Measurements from ENCODE around the gene MMP14.

The MMP14 gene

DNA sequence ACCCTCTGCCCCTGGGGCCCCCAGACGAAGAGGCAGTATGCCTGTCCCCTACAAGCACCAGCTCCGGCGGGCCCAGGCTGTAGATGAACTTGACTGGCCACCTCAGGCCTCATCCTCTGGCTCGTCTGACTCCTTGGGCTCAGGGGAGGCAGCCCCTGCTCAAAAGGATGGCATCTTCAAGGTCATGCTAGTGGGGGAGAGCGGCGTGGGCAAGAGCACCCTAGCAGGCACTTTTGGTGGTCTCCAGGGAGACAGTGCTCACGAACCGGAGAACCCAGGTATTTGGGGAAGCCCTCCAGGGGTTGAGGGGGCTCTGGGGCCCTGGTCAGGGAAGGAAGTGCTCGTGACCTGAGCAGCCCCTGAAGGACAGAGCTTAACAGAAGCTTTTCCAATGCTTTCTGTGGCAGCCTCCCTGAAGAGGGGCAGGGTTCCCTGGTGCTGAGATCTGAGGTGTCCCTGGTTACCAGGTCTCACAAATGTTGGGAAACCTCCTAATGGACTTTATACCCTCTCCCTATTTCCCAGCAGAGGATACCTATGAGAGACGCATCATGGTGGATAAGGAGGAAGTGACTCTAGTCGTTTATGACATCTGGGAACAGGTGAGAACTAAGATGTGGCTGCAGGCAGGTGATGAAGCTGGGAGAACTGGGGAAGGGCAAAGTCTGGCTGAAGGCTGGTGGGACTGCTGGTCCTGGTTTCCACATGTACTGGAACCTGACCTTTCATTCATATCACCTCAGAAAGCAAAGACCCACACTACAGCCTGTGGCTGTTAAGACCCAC is 48.5 kb downstream of the MMP14 start:
- no peak for DNase-seq (ENCODE audit: low read depth in 3 of 3)

DNA sequence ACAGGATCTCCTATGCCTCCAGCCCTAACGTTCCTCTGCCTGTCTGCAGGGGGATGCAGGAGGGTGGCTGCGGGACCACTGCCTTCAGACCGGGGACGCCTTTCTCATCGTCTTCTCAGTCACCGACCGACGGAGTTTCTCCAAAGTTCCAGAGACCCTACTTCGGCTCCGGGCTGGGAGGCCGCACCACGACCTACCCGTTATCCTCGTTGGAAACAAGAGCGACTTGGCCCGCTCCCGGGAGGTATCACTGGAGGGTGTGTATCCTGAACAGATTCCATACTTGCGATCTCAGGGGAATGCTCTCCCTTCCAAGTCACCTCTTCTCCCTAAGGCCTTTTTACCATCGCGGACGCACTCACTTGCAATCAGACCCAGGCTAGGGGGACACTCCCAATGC is 49.6 kb downstream of the MMP14 start:
- DNase-seq (ENCODE audit: low read depth in 3 of 3) = no peak

DNA sequence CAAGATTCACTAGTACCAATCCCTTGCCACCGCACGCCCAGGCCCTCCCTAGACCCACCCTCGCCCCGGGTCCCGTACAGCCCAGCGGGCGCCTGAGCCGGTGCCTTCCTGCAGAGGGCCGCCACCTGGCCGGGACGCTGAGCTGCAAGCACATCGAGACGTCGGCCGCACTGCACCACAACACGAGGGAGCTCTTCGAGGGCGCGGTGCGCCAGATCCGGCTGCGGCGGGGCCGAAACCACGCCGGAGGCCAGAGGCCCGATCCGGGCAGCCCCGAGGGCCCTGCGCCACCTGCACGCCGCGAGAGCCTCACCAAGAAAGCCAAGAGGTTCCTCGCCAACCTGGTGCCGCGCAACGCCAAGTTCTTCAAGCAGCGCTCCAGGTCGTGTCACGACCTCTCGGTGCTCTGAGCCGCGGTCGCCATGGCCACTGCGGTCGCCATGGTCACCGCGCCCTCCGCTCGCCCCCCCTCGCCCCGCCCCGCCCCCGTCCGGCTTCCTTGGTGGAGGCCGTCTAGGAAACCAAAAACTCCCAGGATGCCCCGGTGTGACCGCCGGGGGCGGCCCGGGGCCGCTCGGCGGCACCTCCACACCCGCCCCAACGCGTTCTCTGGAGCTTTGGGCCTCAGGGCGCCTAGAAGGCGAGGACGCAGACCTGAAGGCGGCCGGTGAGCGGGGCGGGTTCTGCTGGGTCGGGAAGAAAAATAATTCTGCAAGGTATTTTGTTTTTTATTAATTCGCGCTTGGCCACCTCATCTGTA is 50.3 kb downstream of the MMP14 start:
- DNase-seq (ENCODE audit: low read depth in 3 of 3) = peak; percentile 50 to 60 (median 53)

DNA sequence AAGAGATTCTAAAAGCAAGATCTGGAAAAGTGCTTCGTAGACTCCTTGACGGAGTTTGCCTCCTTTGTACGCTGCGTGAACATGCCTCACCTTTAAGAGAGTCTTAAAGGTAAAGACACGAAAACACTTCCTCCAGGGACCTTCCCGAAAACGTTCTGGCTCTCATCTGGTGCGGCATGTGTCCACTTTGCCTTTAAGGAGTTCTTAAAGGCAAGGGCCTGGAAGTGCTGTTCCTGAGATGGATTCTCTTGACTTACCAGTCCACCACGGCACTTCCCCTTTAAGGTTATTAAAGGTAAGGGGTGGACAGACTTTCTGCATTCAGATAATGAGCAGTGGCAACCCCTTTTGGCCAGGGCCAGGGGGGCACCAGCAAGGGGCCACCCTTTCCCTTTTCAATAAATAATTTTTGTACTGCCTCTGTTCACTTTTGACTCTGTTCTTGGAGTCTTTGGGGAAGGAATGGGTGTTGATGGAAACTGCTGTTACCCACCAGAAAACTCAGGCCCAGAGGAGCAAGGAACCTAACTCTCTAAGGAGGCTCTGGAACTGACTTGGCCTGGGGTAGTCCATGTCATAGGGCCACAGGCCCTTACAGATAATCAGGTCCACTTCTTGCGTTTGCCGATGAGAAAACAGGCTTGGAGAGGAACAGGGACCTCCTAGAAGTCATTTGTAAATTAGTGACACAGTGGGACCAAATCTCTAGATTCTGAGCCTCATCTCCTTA is 51.0 kb downstream of the MMP14 start:
- peak in 1 of 3 experiments; percentile 10 for DNase-seq (ENCODE audit: low read depth in 3 of 3)

GRCh38 chr14:22887990-22888378 is 51.6 kb downstream of the MMP14 start:
- peak; percentile 43 to 61 (median 56) for DNase-seq (ENCODE audit: low read depth in 3 of 3)

DNA sequence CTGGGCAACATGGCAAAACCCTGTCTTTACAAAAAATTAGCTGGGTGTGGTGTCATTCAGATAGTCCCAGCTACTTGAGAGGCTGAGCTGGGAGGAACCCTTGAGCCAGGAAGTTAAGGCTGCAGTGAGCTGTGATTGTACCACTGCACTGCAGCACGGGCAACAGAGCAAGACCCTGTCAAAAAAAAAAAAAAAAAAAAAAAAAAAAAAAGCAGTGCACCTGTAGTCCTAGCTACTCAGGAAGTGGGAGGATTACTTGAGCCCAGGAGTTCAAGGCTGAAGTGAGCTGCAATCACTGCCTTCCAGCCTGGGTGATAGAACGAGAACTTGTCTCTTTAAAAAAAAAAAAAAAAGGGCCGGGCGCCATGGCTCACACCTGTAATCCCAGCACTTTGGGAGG is 52.3 kb downstream of the MMP14 start:
- DNase-seq (ENCODE audit: low read depth in 3 of 3) = no peak

GRCh38 chr14:22890416-22890815 is 54.0 kb downstream of the MMP14 start:
- no peak for DNase-seq (ENCODE audit: low read depth in 3 of 3)

- no peak for DNase-seq (ENCODE audit: low read depth in 3 of 3)
These were observed 56.1 kb downstream of the MMP14 start for GRCh38 chr14:22892488-22892887.

- no peak for DNase-seq (ENCODE audit: low read depth in 3 of 3)
These were observed 57.3 kb downstream of the MMP14 start for GRCh38 chr14:22893706-22894105.

DNA sequence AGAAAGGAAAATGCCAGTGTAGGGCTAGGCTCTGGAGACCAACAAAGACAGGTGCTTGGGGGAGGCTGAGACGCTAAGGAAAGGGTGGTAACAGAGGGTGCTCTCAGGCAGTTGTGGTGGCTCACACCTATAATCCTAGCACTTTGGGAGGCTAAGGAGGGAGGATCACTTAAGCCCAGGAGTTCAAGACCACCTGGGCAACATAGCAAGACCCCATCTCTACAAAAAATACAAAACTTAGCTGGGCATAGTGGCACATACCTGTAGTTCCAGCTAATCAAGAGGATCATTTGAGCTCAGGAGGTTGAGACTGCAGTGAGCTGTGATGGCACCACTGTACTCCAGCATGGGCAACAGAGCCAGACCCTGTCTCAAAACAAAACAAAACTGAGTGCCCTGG is 59.0 kb downstream of the MMP14 start:
- DNase-seq (ENCODE audit: low read depth in 3 of 3) = no peak

GRCh38 chr14:22896356-22896755 is 60.0 kb downstream of the MMP14 start:
- no peak for DNase-seq (ENCODE audit: low read depth in 3 of 3)

- DNase-seq (ENCODE audit: low read depth in 3 of 3) = no peak
These were observed 60.4 kb downstream of the MMP14 start for GRCh38 chr14:22896760-22897159.

GRCh38 chr14:22897357-22897756 is 61.0 kb downstream of the MMP14 start:
- DNase-seq (ENCODE audit: low read depth in 3 of 3) = no peak
